HG02571 (cell line): Measurements from ENCODE around the gene EDRF1.
"Not testable (repeated sequence)": the region's sequence is repeated elsewhere in the genome, so short reads cannot be mapped to it uniquely, and the experiment has no call there.

Source experiments
- ATAC-seq: cut with Tn5 transposase; IDR thresholded peaks from one replicate; pipeline ENCODE4 v1.9.1; 2021; ENCODE audit warnings: mild to moderate bottlenecking, moderate library complexity; ENCODE audit not compliant: unreplicated experiment

Gene EDRF1, protein sequence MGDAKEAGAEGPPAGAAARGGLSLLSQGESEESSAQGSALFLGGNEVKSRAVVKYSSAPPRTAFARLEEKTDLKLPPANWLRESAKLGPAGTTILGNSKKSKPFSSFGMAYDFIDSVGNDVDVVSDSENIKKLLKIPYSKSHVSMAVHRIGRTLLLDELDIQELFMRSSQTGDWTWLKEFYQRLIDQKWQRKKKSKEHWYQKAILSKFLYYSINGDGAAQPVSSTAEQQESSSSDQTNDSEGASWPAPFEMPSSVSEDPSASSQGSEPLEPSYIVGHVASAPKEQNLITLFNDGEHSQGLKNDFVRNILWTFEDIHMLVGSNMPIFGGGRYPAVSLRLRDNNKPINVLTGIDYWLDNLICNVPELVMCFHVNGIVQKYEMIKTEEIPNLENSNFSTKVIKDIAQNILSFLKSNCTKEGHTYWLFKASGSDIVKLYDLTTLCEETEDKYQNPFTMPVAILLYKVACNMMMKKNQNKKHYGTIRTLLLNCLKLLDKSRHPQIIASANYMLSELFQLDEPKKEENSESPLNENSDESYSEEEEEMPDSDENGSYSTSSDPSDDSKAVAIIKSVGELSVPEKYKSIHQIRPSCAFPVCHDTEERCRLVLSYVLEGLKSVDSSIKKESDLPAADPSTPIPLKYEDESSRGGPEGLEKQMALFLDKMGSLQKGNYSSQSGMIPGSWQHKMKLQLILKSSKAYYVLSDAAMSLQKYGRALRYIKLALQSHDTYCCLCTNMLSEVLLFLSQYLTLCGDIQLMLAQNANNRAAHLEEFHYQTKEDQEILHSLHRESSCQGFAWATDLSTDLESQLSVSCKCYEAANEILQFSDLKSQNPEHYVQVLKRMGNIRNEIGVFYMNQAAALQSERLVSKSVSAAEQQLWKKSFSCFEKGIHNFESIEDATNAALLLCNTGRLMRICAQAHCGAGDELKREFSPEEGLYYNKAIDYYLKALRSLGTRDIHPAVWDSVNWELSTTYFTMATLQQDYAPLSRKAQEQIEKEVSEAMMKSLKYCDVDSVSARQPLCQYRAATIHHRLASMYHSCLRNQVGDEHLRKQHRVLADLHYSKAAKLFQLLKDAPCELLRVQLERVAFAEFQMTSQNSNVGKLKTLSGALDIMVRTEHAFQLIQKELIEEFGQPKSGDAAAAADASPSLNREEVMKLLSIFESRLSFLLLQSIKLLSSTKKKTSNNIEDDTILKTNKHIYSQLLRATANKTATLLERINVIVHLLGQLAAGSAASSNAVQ

DNA sequence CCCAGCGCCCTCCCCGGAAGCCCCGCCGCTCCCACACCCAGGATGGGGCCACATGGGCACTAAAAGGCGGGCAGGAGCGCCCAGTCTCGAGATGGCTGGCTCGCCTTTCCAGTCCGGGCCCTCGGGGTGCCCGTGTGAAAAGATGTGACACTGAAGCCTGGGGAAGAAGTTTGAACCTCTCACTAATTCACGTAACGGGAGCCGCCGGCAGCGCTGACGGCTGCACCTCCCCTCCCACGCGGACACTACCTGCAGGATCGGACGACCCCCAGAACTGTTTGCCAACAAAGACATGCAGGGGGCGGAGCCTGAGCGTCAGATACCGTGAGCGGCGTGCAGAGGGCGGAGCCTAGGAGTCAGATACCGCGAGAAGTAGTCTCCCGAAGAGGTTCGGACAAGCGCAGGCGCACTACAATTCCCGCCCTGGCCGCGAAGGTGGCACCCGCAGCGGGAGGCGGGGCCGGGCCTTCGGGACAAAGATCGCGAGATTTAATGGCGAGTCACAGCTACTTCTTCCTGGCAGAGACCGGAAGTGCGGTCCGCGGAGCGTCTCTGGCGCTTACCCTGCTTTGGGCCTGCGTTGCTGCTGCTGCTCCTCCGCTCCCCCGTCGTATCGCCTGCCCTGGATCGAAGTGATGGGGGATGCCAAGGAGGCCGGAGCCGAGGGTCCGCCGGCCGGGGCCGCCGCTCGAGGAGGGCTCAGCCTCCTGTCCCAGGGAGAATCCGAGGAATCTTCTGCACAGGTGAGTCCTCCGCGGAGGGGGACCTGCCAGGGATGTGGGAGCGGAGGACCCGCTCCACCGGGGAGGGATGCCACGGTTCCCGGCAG is at the start of gene EDRF1:
Gene EDRF1, plus strand, starts transcription at position 537 of the 829 bp plus-strand sequence. Its CDS starts 99 bp downstream, at position 636.
- ATAC-seq: peak; percentile 92

DNA sequence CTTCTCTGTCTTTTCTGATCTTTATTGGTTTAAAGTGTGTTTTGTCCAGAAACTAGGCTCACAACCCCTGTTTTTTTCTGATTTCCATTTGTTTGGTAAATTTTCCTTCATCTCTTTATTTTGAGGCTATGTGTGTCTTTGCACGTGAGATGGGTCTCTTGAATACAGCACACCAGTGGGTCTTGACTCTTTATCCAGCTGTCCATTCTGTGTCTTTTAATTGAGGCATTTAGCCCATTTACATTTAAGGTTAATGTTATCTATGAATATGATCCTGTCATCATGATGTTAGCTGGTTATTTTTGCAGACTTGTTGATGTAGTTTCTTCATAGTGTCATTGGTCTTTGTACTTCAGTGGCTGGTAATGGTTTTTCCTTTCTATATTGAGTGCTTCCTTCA is 46.6 kb upstream of the EDRF1 start:
- ATAC-seq: no peak

DNA sequence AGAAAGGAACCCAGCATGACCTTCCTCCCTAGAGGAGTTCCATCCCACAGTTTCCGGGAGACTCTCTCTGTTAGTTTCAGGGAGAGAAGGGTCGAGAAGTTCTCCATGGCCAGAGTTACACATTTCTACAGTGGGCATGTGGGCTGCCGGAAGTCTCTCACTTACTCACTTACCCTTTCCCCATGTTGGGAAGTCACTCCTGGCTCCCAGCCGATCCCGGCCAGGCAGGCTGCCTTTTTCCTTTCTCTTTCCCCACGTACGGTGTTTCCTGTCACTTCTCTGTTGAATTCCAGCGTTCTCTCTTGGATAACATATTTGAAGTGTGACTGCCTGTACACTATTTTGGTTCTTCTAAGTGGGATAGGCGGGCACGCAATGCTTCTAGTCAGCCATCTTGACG is 40.1 kb upstream of the EDRF1 start:
- no peak for ATAC-seq

DNA sequence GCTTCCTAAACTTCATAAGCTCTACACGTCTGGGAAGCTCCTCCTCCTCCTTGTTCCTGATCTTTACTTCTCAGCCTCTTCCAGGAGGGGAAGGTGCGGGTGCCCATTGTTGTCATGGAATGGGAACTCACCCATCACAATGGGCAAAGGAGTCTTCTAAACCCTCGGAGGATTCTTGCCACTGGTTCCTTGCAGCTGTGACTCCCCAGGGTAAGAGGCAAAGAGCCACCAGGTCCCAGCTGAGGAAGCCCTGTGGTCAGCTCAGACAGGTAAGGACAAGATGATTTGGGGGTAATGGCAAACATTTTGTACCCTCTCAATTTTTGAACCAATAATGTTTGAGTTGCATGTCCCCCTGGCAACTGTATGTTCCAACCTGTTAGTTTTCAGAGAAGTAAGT is 36.4 kb upstream of the EDRF1 start, which contains the start of gene TEX36:
Gene TEX36, minus strand, starts transcription at position 101 of the 400 bp plus-strand sequence. CDS start 174 bp downstream, outside the sequence.
- ATAC-seq: no peak

DNA sequence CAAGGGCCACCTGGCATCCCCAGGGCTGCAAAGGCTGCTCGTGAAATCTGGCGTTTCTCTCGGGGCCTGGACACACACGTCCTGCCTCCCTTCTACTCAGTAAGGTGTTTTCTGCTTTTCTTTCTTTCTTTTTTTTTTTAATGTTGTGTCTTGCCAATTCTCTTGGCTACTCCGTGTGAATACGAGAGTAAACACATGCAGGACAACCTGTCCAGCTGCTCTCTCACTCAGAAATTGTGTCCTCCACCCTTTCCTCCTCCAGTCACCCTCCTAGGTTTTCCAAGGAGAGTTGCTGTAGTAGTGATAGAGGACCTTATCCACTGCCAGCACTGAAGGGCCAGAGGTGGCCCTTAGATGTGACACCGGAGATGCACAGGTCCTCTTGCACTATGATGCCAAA is 35.7 kb upstream of the EDRF1 start:
- no peak for ATAC-seq

DNA sequence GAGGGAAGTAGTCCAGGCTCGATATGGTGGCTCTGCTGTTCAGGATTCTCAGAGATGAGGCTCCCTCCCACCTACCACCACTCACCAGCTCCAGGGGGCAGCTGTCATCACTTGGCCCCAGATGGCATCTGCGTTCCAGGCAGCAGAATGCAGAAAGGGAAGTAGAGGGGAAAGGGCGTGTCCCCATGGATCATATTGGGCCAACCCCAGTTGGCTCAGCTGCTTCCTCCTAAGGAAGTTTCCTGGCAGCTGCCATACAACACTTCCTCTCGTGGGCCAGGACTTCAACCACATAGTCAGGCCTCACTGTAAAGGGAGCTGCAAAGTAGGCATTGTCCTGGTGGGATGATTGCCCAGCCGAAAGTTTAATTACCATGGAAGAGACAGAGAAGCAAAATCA is 34.9 kb upstream of the EDRF1 start:
- no peak for ATAC-seq

DNA sequence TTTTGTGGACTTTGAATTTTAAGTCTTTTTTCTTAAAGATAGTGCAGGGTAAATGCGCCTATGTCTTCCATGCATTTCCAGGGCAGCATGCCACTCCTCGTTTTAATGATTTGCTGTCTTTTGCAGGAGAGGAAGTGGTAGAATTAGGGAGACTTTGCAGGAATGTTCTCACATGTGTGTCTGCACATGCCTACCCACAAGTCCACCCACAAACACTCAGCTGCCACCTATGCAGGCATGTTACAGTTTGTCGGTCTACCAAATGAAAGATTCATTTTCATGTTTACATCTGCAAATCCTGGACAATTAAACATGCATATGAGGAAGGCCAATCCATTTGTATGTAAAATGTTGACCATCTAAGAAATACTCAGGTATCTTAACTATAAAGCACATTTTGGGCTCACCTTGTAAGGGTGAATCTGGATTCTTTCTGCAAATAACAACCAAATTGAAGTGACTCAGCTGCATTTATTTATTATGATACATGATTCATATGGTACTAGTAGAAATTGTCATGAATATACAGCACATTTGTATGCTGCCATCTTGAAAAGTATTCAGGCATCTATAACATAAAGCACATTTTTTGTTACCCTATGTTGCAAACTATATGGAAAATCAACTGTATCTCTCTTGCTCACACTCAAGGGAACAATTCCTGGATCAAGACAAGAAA is 31.9 kb upstream of the EDRF1 start:
- ATAC-seq: no peak

DNA sequence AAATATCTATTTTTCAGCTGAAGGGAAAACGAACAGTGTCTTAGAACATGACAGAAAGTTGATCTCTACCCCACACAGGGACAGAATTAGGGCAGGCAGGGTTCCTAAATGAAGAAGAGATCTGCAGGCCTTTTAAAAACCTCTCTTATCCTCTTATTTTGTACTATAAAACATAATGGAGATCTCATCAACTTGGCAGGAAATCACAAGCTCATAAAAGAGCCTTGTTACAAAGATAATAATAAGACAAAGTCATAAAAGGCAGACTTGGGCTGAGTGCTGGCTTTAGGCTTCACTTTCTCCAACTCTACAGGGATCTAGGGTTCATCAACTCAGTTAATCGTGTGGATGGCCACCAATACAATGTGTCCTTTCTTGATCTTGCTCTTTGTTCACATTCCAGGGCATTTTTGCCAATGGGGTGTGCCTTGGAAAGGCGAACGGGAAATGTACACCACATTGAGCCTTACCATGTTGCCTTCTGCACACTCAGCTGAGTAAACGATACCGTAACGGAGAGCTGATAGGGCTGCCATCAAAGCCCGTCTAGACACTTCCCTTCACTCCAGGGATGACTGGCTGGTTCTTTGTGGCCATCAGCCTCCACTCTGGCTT is 29.4 kb upstream of the EDRF1 start:
- no peak for ATAC-seq

DNA sequence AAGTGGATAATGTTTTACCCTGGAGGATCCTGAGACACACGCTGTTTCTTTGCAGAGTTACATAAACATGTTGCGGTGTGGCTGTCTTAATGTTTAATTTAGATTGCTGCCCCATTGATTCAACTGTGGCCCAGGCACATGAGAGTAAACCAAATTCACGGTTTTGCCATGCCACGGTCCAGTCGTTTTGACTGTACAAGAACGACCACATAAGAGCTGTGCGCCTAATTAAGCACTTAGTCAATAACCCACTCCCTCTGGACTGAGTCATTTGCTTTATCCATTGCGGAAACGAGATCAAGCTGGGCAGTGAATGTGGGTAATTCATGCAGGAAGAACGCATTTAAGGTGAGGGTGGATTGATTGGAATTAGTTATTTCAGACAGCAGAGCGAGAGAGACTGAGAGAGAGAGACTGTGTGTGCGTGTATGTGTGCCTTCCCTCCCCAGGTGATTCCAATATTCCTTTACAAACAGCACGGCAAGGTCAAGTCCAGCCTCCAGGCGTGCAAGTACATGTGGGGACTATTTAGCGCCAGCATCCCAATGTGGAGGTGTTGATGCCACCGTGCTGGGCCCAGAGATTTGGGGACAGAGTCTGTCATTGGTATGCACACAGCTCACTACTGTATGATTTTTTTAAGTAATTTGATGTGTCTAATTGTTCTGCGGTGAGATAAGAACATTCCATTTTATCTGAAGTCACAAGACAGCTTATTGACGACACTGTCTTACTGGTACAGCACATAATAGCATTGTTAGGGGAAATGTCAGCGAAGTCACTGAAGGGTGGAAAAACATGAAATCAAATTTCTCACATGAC is 28.1 kb upstream of the EDRF1 start:
- no peak for ATAC-seq

DNA sequence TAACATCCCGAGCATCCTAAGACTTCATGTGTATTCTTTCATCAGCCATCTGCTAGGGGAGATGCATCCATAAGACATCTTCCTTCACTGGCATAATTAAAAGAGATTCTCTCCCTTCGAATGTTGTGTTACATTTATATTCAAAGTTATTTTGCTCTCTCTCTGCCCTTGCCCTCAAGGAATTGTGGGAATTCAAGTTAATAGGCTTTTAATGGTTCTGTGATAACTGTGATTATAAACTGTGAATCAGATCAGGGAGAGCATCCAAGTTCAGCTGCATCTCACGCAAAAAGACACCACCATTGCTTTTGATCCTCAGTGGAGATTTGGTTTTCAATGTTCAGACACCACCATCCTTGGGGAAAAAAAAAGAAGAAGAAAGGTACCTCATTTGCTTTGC is 27.3 kb upstream of the EDRF1 start:
- no peak for ATAC-seq

DNA sequence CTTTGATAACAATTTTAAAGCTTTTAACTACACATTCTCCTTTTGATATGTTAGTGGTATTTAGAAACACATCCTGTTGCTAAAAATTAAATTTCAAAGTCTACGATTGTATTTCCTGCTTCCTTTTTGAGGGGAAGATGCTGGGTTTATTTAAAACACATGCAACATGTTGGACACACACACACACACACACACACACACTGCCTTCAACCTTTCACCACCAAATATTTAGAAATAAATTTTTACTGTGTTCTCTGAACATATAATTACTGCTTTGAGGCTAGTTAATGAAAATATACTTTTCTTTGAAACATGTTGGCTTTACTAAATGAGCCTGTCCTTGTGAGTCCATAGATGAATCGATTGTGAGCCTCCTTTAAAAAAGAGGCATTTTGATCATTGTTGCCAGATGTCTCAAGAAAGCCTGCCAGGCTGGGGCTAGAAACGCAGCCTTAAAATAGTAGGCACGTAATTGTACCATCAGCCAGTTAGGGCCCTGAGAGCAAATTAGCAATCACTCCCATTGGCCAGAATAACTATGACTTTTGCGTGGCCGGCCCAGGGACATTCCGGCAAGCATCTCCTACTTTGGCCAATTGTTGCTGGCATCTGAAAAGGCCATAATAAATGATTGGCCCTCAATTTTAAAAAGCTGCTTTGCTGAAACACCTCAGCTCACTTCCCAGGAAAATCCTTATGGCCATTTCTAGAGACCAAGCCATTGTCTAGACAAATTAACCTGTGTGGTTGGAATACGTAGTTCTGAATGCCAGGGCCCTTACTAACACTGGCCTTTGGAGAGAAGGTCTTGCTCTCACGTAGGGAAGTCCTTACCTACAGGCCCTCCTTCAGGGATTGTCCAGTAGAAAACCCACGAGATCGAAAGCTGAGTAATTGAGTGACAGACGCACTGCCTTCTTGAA is 26.6 kb upstream of the EDRF1 start:
- ATAC-seq: no peak

DNA sequence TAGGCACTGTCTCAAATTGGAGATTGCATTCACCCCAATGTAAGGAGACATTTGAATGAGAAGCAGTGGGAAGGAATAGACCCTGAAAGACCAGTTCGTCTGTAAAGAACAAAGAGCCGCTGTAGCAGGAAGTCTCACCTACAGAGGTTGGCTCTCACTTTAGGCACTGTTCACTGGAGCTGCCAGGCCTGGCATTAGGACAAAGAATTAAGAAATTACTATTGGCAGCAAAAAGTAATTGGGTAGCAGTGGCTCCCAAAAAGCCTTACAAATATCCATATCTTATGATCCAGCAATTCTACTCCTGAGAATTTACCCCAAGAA is 26.0 kb upstream of the EDRF1 start:
- no peak for ATAC-seq

DNA sequence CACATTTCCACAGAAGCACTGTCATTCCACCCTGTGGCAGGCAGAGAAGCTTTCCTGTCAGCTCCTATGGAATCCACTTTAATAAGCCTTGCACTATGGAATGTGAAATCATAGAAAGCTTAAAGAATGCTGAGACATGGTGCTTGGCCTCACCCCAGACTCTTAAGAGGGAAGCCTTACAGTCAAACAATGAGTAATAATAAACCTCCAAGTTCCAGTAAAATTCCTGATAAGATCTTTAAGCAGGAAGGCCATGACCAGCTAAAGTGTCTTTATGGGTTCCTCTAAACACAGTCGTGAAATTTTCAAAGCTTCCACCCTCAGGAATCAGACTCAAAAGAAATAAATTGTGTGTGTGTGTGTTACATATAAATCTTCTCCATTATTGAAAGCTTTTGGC is 24.6 kb upstream of the EDRF1 start:
- no peak for ATAC-seq

DNA sequence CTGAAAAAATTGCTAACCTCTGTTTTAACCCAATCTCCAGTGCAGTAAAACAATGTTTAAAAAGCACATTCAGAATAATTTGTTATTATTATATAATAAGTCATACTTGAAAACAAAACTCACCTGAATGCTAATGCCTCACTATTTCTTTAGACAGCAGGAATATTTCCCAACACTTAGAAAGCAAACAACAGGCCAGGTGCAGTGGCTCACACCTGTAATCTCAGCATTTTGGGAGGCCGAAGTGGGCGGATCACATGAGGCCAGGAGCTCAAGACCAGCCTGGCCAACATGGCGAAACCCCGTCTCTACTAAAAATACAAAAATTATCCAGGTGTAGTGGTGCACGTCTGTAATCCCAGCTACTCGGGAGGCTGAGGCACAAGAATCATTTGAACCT is 22.6 kb upstream of the EDRF1 start:
- ATAC-seq: not testable (repeated sequence)

DNA sequence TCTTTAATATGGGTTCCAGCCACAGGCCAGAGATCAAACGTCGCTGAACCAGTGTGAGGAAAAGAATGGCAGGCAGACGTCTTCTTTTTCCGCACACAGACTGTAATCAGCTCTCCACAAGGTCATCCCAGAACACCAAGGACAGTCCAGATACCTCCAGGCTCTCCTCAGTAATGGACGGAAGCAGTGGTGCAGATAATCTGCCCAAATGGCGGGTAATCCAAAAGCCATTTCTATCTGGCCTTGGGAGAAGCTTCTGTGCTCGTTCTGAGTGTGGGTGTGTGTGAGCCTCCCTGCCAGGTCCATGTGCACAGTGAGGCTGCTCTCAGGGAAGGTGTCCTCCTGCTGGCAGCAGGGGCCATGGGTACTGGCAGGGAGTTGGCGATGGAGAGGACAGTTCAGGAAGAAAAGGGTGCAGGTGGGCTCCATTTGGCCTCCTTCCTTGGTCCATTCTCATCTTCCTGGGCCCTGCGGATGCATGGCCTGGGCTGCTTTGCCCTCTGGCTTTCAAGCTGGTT is 21.0 kb upstream of the EDRF1 start:
- no peak for ATAC-seq

DNA sequence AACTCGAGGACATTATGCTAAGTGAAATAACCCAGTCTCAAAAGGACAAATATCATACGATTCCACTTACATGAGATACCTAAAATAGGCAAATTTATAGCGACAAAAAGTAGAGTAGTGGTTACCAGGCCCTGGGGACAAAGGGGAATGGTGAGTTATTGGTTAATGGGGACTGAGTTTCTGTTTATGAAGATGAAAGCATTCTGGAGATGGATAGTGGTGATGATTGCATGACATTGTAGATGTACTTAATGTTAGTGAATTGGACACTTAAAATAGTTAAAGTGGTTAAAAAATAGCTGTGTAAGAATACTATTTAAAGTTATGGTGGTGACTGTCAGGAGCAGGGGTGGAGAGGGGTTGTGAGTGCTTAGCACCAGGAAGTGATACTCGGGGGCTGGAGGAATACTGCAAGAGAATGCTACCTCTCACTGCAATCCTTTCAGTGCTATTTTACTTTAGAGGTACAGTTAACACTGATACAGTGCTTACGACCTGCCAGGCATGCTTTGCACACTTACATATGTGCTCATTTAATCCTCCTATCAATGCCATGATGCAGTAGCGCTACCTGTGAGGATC is 19.9 kb upstream of the EDRF1 start:
- ATAC-seq: no peak

DNA sequence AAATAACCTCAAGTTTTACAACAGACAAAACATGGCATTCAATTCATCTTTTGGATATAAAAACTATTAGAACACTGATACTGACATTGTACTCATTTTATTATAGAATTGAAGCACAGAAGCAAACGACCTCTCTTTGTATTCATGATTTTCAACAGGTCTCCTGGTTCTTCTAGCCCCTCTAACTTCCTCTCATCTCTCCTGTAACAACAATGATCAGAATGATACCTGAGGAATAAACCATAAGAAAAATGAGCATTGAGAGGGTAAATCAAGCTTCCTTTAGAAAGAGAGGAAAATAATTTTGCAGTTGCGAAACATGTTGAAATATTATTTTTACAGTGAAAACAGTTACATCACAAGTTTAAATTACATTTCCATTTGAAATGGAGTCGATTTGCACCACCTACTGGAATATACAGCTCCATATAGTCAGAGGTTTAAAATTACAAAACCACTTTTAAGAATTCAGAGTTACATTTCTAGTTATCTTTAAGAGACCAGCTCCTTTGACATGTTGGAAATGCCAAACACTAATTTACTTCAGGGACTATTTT is 19.1 kb upstream of the EDRF1 start:
- no peak for ATAC-seq
